Cardiac muscle cell (in vitro differentiated cells and primary cell): ENCODE data around the gene IL5RA. TPM values are rescaled to one million over a fixed set of nuclear protein-coding genes. Genes with fewer than 3 reads are reported as not detected.

Experiments
- DNase-seq, 2 donors: peaks; one replicate each; pipeline versions ENCODE4 v3.0.0 to v3.0.0-alpha.2; 2010 to 2017; ENCODE audit warnings: low read depth in 1 of 2, low spot score in 1 of 2
- H3K27ac ChIP-seq: fragments of 200-600 bp; sonication (generic); 2 replicates; pipeline ENCODE4 v1.5.1; 2016
- H3K27me3 ChIP-seq: fragments of 200-600 bp; sonication (generic); 2 replicates; pipeline ENCODE4 v1.6.0; 2016; ENCODE audit warnings: control low read depth
- H3K36me3 ChIP-seq: fragments of 200-600 bp; sonication (generic); 2 replicates; pipeline ENCODE4 v1.5.1; 2016; ENCODE audit warnings: control low read depth
- H3K4me1 ChIP-seq: fragments of 200-600 bp; sonication (generic); 2 replicates; pipeline ENCODE4 v1.8.1; 2017; ENCODE audit warnings: low read depth, mild to moderate bottlenecking, mixed run types
- H3K4me3 ChIP-seq: fragments of 200-600 bp; sonication (generic); 2 replicates; pipeline ENCODE4 v1.5.1; 2016; ENCODE audit warnings: mild to moderate bottlenecking
- H3K9me3 ChIP-seq: fragments of 200-600 bp; sonication (generic); 2 replicates; pipeline ENCODE4 v1.5.1; 2017; ENCODE audit warnings: low read depth, mild to moderate bottlenecking, control low read depth
- CTCF ChIP-seq: IDR thresholded peaks from 2 replicates; pipeline ENCODE4 v1.5.1; 2012; ENCODE audit warnings: low read depth, mild to moderate bottlenecking, low read length
- polyA plus RNA-seq: library from polyadenylated mRNA; unstranded; fragments of >200 nt; fragmentation: Nextera tagmentation; extraction: Ambion mirVana; gene quantifications from 2 replicates; pipeline ENCODE4 v1.2.1, GENCODE V29; 2016
- total RNA-seq: library from RNA; depleted of rRNA; stranded (reverse); fragments of >200 nt; gene quantifications from 2 replicates; pipeline ENCODE4 v1.2.3, GENCODE V29; 2016

Gene IL5RA
- total and polyA plus RNA-seq, 2 experiments from 2014 or later = not detected

GRCh38 chr3:3145831-3146230 is 35.7 kb upstream of the IL5RA start:
- no peak for DNase-seq
- Histone ChIP-seq H3K4me3 (no peak overlapping the region), H3K36me3 (peaks cover 80% of the 10 kb centered on the region), H3K9me3 (no peaks in the 10 kb centered on the region), H3K27ac (no peak overlapping the region), H3K27me3 (no peaks in the 10 kb centered on the region), H3K4me1 (no peaks in the 10 kb centered on the region)
- TF ChIP-seq CTCF = no peak

- Histone ChIP-seq H3K4me3 (no peak overlapping the region), H3K27me3 (no peaks in the 10 kb centered on the region), H3K4me1 (no peaks in the 10 kb centered on the region), H3K9me3 (no peaks in the 10 kb centered on the region), H3K36me3 (peaks cover 65% of the 10 kb centered on the region), H3K27ac (no peak overlapping the region)
- DNase-seq = peak in 1 of 2 donors; percentile 8
- no peak for TF ChIP-seq CTCF
Observed at GRCh38 chr3:3141939-3142338, 31.8 kb upstream of the IL5RA start.

GRCh38 chr3:3137526-3137925 is 27.4 kb upstream of the IL5RA start:
- no peak for TF ChIP-seq CTCF
- Histone ChIP-seq H3K27me3 (no peaks in the 10 kb centered on the region), H3K9me3 (no peaks in the 10 kb centered on the region), H3K27ac (no peak overlapping the region), H3K4me1 (no peaks in the 10 kb centered on the region), H3K4me3 (no peak overlapping the region), H3K36me3 (peaks cover 40% of the 10 kb centered on the region)
- no peak for DNase-seq

GRCh38 chr3:3134750-3135448 is 24.7 kb upstream of the IL5RA start:
- no peaks in the 10 kb centered on the region for H3K4me1 ChIP-seq
- H3K4me3 ChIP-seq = no peak overlapping the region
- no peak for TF ChIP-seq CTCF
- no peak overlapping the region for H3K27ac ChIP-seq
- H3K9me3 ChIP-seq = no peaks in the 10 kb centered on the region
- DNase-seq = no peak
- no peaks in the 10 kb centered on the region for H3K27me3 ChIP-seq
- H3K36me3 ChIP-seq = peaks cover 23% of the 10 kb centered on the region

GRCh38 chr3:3133500-3133899 is 23.3 kb upstream of the IL5RA start:
- H3K9me3 ChIP-seq = no peaks in the 10 kb centered on the region
- no peak overlapping the region for H3K27ac ChIP-seq
- no peaks in the 10 kb centered on the region for H3K4me1 ChIP-seq
- peaks cover 27% of the 10 kb centered on the region for H3K36me3 ChIP-seq
- no peaks in the 10 kb centered on the region for H3K27me3 ChIP-seq
- H3K4me3 ChIP-seq = no peak overlapping the region
- DNase-seq = no peak
- TF ChIP-seq CTCF = no peak
